ENCODE measurements around the gene OR2C1.
A peak's percentile ranks its signal among the peaks of the same experiment; 100 is the strongest.

OR2C1 gene

GRCh38 chr16:3355589-3355988 is at the start of gene OR2C1:
Gene OR2C1 (plus strand): TSS chr16:3355889. CDS start chr16:3355941, 52 bp downstream.
- DNase-seq (ENCODE audit: low read depth, low spot score) = no peak

GRCh38 chr16:3306078-3306477 is 49.6 kb upstream of the OR2C1 start:
- no peak for DNase-seq (ENCODE audit: low read depth, low spot score)

- no peak for DNase-seq (ENCODE audit: low read depth, low spot score)
These were observed 44.2 kb upstream of the OR2C1 start for GRCh38 chr16:3311496-3311895.

- peak; percentile 8 for DNase-seq (ENCODE audit: low read depth, low spot score)
These were observed 38.2 kb upstream of the OR2C1 start for GRCh38 chr16:3317315-3317999.

- no peak for DNase-seq (ENCODE audit: low read depth, low spot score)
These were observed 33.9 kb upstream of the OR2C1 start for GRCh38 chr16:3321816-3322215.

GRCh38 chr16:3327514-3327913 is 28.2 kb upstream of the OR2C1 start:
- no peak for DNase-seq (ENCODE audit: low read depth, low spot score)

GRCh38 chr16:3328104-3328503 is 27.6 kb upstream of the OR2C1 start:
- no peak for DNase-seq (ENCODE audit: low read depth, low spot score)

- no peak for DNase-seq (ENCODE audit: low read depth, low spot score)
These were observed 27.0 kb upstream of the OR2C1 start for GRCh38 chr16:3328643-3329042.

GRCh38 chr16:3346041-3346440 is 9.6 kb upstream of the OR2C1 start:
- no peak for DNase-seq (ENCODE audit: low read depth, low spot score)

GRCh38 chr16:3347586-3347985 is 8.1 kb upstream of the OR2C1 start:
- no peak for DNase-seq (ENCODE audit: low read depth, low spot score)

- DNase-seq (ENCODE audit: low read depth, low spot score) = no peak
These were observed 7.0 kb upstream of the OR2C1 start for GRCh38 chr16:3348547-3349167.

GRCh38 chr16:3349175-3349574 is 6.5 kb upstream of the OR2C1 start:
- no peak for DNase-seq (ENCODE audit: low read depth, low spot score)

- DNase-seq (ENCODE audit: low read depth, low spot score) = no peak
These were observed 429 bp downstream of the OR2C1 start for GRCh38 chr16:3356118-3356517.

- DNase-seq (ENCODE audit: low read depth, low spot score) = peak; percentile 32
These were observed 3.2 kb downstream of the OR2C1 start for GRCh38 chr16:3358871-3359270.

GRCh38 chr16:3362931-3363330 is 7.2 kb downstream of the OR2C1 start:
- DNase-seq (ENCODE audit: low read depth, low spot score) = no peak

- no peak for DNase-seq (ENCODE audit: low read depth, low spot score)
These were observed 8.1 kb downstream of the OR2C1 start for GRCh38 chr16:3363793-3364192.

GRCh38 chr16:3364774-3365427 is 9.2 kb downstream of the OR2C1 start:
- peak; percentile 96 for DNase-seq (ENCODE audit: low read depth, low spot score)

GRCh38 chr16:3369073-3369472 is 13.4 kb downstream of the OR2C1 start:
- DNase-seq (ENCODE audit: low read depth, low spot score) = no peak

GRCh38 chr16:3375680-3376079 is 20.0 kb downstream of the OR2C1 start:
- DNase-seq (ENCODE audit: low read depth, low spot score) = no peak

GRCh38 chr16:3377917-3378316 is 22.2 kb downstream of the OR2C1 start:
- DNase-seq (ENCODE audit: low read depth, low spot score) = no peak

GRCh38 chr16:3383045-3383448 is 27.4 kb downstream of the OR2C1 start:
- DNase-seq (ENCODE audit: low read depth, low spot score) = peak; percentile 2

- DNase-seq (ENCODE audit: low read depth, low spot score) = no peak
These were observed 32.6 kb downstream of the OR2C1 start for GRCh38 chr16:3388325-3388724.
